ENCODE measurements around the gene TBKBP1. TPM values are rescaled to one million over a fixed set of nuclear protein-coding genes. Genes with fewer than 3 reads are reported as not detected.

TBKBP1 gene
- total RNA-seq, 2 donors from 2014 or later, result 1.3 to 2.9 TPM

- intact Hi-C loops (cut with DNase I), result no loop called here
- no peak overlapping the region for H3K27ac ChIP-seq
- no peak overlapping the region for H3K9ac ChIP-seq (ENCODE audit: low read depth in 2 of 2, low read length in 2 of 2)
- peaks cover 16% of the 10 kb centered on the region for H3K27me3 ChIP-seq
- TF ChIP-seq, protein P1, sequence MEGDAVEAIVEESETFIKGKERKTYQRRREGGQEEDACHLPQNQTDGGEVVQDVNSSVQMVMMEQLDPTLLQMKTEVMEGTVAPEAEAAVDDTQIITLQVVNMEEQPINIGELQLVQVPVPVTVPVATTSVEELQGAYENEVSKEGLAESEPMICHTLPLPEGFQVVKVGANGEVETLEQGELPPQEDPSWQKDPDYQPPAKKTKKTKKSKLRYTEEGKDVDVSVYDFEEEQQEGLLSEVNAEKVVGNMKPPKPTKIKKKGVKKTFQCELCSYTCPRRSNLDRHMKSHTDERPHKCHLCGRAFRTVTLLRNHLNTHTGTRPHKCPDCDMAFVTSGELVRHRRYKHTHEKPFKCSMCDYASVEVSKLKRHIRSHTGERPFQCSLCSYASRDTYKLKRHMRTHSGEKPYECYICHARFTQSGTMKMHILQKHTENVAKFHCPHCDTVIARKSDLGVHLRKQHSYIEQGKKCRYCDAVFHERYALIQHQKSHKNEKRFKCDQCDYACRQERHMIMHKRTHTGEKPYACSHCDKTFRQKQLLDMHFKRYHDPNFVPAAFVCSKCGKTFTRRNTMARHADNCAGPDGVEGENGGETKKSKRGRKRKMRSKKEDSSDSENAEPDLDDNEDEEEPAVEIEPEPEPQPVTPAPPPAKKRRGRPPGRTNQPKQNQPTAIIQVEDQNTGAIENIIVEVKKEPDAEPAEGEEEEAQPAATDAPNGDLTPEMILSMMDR (IDR thresholded peaks at IDR 0.05), result no peak
- H3K9me3 ChIP-seq, result no peaks in the 10 kb centered on the region
- H3K36me3 ChIP-seq, result no peaks in the 10 kb centered on the region
- no peak for DNase-seq
- H3K4me1 ChIP-seq, result peaks cover 4% of the 10 kb centered on the region
- no peak overlapping the region for H3K4me3 ChIP-seq
Observed at GRCh38 chr17:47721725-47722124, 27.8 kb downstream of the TBKBP1 start.

- Histone ChIP-seq H3K9me3 (no peaks in the 10 kb centered on the region), H3K36me3 (no peaks in the 10 kb centered on the region), H3K27ac (no peak overlapping the region), H3K4me1 (peaks cover 4% of the 10 kb centered on the region), H3K27me3 (peaks cover 16% of the 10 kb centered on the region), H3K9ac (ENCODE audit: low read depth in 2 of 2, low read length in 2 of 2) (no peak overlapping the region), H3K4me3 (no peak overlapping the region)
- TF ChIP-seq, protein P1 (IDR thresholded peaks at IDR 0.05), result no peak
- DNase-seq, result no peak
- intact Hi-C loops (cut with DNase I), result no loop called here
Observed at GRCh38 chr17:47724705-47725104, 30.7 kb downstream of the TBKBP1 start.

DNA sequence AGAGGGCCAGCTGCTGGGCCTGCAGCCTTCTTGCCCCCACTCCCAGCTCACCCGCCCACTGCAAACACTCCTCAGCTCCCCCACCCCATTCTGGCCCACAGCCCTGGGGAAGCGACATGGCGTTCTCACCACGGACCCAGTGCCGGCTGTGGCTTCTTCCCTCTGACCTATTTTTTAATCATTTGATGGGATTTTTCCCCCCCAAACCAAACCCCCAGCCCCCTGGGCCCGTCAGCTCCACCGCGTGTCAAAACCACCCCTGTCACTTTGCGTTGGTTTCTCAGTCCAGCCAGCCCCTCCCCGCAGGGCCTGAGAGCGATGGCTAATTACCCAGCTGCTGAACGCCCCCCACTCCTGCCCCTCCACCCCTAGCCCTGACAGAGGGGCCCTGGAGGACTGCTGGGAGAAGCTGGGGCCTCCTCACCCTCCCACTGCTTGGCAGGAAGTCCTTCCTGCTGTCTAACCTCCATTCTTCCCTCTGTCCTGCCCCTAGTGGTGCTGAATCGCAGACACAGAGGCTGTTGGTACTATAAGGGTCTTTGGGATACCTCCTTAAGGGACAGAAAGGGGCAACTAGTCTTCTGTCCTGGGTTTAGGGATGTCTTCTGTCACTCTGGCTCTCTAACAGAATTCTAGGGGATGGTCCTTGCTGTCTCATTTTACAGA, 31.6 kb downstream of the TBKBP1 start:
- H3K9ac ChIP-seq (ENCODE audit: low read depth in 2 of 2, low read length in 2 of 2), result no peak overlapping the region
- no peak overlapping the region for H3K27ac ChIP-seq
- intact Hi-C loops (cut with DNase I), result no loop called here
- H3K36me3 ChIP-seq, result no peaks in the 10 kb centered on the region
- H3K9me3 ChIP-seq, result no peaks in the 10 kb centered on the region
- TF ChIP-seq, protein P1 (IDR thresholded peaks at IDR 0.05), result no peak
- H3K4me3 ChIP-seq, result no peak overlapping the region
- peaks cover 4% of the 10 kb centered on the region for H3K4me1 ChIP-seq
- no peak for DNase-seq
- peaks cover 13% of the 10 kb centered on the region for H3K27me3 ChIP-seq

- Histone ChIP-seq H3K27me3 (peaks cover 3% of the 10 kb centered on the region), H3K36me3 (no peaks in the 10 kb centered on the region), H3K4me1 (no peaks in the 10 kb centered on the region), H3K9me3 (no peaks in the 10 kb centered on the region), H3K9ac (ENCODE audit: low read depth in 2 of 2, low read length in 2 of 2) (no peak overlapping the region), H3K4me3 (no peak overlapping the region), H3K27ac (no peak overlapping the region)
- intact Hi-C loops (cut with DNase I), result no loop called here
- DNase-seq, result no peak
- TF ChIP-seq, protein P1 (IDR thresholded peaks at IDR 0.05), result no peak
Observed at GRCh38 chr17:47726796-47727703, 33.1 kb downstream of the TBKBP1 start.

DNA sequence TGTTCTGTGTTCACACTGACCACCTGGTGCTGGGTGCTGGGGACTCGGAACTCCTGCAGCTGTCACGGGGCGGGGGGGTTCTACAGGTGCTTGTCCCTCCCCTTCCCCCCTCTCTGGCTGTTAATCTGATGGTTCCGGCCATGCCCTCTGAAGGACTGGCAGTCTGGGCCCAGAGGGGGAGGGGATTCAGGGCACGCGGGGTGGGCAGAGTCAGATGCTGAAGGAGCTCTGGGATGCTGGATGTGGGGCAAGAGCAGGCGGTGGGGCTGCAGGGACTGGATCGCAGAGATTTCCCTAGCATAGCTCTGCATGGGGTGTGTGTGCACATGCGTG, 33.7 kb downstream of the TBKBP1 start:
- Histone ChIP-seq H3K36me3 (no peaks in the 10 kb centered on the region), H3K9ac (ENCODE audit: low read depth in 2 of 2, low read length in 2 of 2) (no peak overlapping the region), H3K9me3 (no peaks in the 10 kb centered on the region), H3K4me1 (no peaks in the 10 kb centered on the region), H3K4me3 (no peak overlapping the region), H3K27ac (no peak overlapping the region), H3K27me3 (peaks cover 9% of the 10 kb centered on the region)
- TF ChIP-seq, protein P1 (IDR thresholded peaks at IDR 0.05), result no peak
- no peak for DNase-seq
- intact Hi-C loops (cut with DNase I), result no loop called here
